ENCODE results near the gene PRDM1.

PRDM1 gene

GRCh38 chr6:106098383-106099234 lies 12.5 kb downstream of the PRDM1 start:
- DNase-seq: peak; percentile 79

GRCh38 chr6:106099235-106099537 lies 13.1 kb downstream of the PRDM1 start:
- no peak for DNase-seq

- DNase-seq: no peak
Observed at GRCh38 chr6:106100755-106101154, 14.6 kb downstream of the PRDM1 start.

GRCh38 chr6:106101466-106101865 lies 15.3 kb downstream of the PRDM1 start:
- DNase-seq: no peak

- DNase-seq: peak; percentile 45
Observed at GRCh38 chr6:106102034-106102433, 15.9 kb downstream of the PRDM1 start.

GRCh38 chr6:106102967-106103727 lies 17.0 kb downstream of the PRDM1 start:
- no peak for DNase-seq

- peak; percentile 61 for DNase-seq
Observed at GRCh38 chr6:106103728-106104109, 17.6 kb downstream of the PRDM1 start.

- no peak for DNase-seq
Observed at GRCh38 chr6:106104476-106104875, 18.3 kb downstream of the PRDM1 start.

- no peak for DNase-seq
Observed at GRCh38 chr6:106104941-106105340, 18.8 kb downstream of the PRDM1 start.

GRCh38 chr6:106105493-106105892 lies 19.4 kb downstream of the PRDM1 start:
- no peak for DNase-seq

GRCh38 chr6:106106276-106107042 lies 20.3 kb downstream of the PRDM1 start:
- DNase-seq: no peak

- DNase-seq: no peak
Observed at GRCh38 chr6:106107043-106107613, 21.0 kb downstream of the PRDM1 start.

GRCh38 chr6:106108129-106108528 lies 22.0 kb downstream of the PRDM1 start:
- no peak for DNase-seq

- DNase-seq: no peak
Observed at GRCh38 chr6:106109029-106109428, 22.9 kb downstream of the PRDM1 start.

GRCh38 chr6:106110164-106110826 lies 24.2 kb downstream of the PRDM1 start:
- DNase-seq: no peak

- DNase-seq: no peak
Observed at GRCh38 chr6:106112433-106112832, 26.3 kb downstream of the PRDM1 start.

- DNase-seq: no peak
Observed at GRCh38 chr6:106113256-106113959, 27.3 kb downstream of the PRDM1 start.

GRCh38 chr6:106114492-106114891 lies 28.4 kb downstream of the PRDM1 start:
- DNase-seq: peak; percentile 46

GRCh38 chr6:106115286-106115685 lies 29.1 kb downstream of the PRDM1 start:
- DNase-seq: no peak

- DNase-seq: no peak
Observed at GRCh38 chr6:106116125-106116832, 30.1 kb downstream of the PRDM1 start.

- peak; percentile 87 for DNase-seq
Observed at GRCh38 chr6:106117579-106117978, 31.4 kb downstream of the PRDM1 start.

Data from CD4-positive, alpha-beta T cell treated with Interleukin-4 for 4 hours (primary cell).